Right lobe of liver (tissue), 4 donors: ENCODE measurements around the gene ANO2.

Experiments used
- CTCF ChIP-seq, 4 donors: fragments of 200-600 bp in 3 of 4; fragments of 450-650 bp in 1 of 4; IDR thresholded peaks; one replicate each; pipeline versions ENCODE4 v1.5.1 to v1.8.0; 2016 to 2022; ENCODE audit warnings: antibody characterized with exemption in 4 of 4, mild to moderate bottlenecking in 2 of 4
- POLR2A ChIP-seq: fragments of 450-650 bp; IDR thresholded peaks from one replicate; pipeline ENCODE4 v1.6.1; 2017; ENCODE audit warnings: antibody characterized with exemption, mild to moderate bottlenecking
- donor health status: DM: no; HTN: no; CAD: no.
- donor health status: DM: no; HTN: no; CAD: no.
- donor health status: DM: no; HTN: yes; CAD: no.

- TF ChIP-seq POLR2A (no peak), CTCF (IDR thresholded peaks at IDR 0.05) (no peak)
Measured at GRCh38 chr12:5784462-5785130, 160.5 kb downstream of the ANO2 start.
